SIG-M5 treated with dmso at 0.1 percent for 504 hours (cell line): ENCODE data around the gene CYB5RL.
A peak's percentile ranks its signal among the peaks of the same experiment; 100 is the strongest.

Source experiments
- DNase-seq: peaks from one replicate; lab custom pipeline; 2025; ENCODE audit not compliant: unreplicated experiment; lab: John Stamatoyannopoulos, UW

The CYB5RL gene

DNA sequence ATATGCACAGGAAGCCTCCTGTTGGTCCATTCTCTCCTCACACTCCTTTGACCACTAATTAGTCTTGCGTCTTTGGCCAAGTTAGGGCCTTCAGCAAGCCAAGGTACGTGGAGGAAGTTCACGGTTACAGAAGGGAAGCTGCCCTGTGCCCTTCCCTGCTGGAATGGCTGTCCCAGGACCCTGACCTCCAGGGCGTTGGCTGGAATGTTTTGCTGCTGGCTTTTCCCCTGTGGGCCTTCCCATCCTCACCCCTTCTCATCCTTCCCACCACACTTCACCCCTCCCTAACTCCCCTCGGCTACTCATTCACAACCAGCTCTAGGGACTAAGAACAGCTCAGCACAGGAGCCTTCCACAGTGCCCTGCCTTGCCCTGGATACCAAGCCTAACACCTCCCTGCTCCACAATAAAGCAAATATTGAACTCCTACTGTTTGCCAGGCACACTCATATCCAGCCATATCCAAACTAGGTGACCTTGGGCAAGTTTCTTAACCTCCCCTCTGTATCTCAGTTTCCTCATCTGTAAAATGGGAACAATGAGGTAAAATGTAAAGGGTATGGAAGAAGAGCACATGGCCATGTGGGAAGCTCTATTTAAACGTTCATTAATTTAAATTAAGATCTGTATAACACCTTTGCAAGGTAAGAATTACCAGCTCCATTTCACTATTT is 38.2 kb downstream of the CYB5RL start:
- no peak for DNase-seq

DNA sequence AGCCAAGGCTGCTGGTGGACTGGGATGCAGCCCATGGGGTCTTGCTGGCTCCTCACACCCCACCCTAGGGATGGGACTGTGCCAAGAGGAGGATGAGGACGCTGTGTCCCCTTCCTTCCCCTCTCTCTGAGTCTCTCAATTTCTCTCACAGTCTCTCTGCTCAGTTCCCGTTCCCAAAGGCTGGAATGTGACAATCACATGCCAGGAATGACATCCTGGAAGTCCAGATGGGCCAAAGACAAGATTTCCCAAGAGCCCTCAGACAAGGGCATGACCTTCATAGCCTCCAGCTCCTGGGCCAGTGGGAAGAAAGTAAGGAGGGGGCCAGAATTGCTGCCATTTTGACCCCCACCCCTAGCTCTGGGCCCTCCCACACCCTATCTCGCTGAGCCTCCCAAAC is 39.5 kb downstream of the CYB5RL start:
- DNase-seq: no peak

DNA sequence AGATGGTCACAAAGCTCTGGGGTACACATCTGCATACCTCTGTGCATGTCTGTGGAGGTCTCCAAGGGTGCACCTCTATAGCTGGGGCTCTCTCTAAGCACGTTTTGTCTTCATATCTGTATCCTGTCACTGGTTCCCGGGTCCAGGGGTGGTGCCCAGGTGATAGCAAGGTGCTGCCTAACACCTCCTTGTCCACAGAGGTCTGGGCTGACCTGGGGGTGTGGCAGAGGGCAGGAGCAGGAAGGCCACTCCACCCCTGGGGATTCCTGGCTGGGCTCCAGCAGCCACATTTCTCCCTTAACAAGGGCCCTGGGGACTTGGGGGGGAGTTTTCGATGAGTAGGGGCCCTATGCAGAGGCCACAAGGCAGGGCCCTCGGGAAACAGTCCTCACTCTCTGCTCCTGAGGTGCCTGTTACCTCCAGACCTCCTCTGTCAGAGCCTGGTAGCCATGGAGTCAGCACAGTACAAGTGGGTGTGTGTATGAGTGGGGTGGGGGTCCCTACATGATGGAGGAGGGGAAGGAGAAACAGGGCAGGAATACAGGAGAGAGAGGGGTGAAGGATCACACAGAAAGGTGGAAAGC is 40.0 kb downstream of the CYB5RL start:
- no peak for DNase-seq

DNA sequence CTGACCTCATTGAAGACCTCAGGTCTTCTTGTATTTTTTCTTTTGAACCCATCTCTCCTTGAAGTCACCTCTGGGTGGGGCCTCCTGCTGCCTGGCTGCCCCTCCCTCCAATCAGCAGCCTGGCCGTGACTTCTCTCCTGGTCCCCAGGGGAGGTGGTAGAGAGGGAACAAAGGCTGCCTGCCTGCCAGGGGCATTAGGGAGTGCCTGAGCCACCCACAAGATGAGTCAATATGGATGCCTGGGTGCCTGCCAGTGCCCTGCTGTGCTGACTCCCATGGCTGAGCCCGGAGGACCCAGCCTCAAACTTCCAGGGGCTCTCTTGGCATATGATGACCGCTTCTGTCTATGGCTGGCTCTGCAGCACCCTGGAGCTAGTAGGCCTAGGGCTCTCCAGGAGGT is 41.8 kb downstream of the CYB5RL start:
- no peak for DNase-seq

DNA sequence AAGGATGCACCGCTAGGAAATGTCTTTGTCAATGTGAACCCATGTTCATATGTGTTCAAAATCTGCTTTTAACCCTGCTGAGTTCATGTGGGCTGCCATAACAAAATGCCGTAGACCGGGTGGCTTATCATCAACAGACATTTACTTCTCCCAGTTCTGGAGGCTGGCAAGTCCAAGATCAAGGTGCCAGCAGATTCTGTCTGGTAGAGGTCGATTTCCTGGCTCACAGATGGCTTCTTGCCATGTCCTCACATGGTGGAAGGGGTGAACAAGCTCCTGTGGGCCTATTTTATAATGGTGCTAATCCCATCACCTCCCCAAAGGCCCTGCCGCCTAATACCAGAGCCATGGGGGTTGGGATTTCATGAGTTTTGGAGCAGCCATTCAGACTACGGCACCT is 42.4 kb downstream of the CYB5RL start:
- DNase-seq: no peak

DNA sequence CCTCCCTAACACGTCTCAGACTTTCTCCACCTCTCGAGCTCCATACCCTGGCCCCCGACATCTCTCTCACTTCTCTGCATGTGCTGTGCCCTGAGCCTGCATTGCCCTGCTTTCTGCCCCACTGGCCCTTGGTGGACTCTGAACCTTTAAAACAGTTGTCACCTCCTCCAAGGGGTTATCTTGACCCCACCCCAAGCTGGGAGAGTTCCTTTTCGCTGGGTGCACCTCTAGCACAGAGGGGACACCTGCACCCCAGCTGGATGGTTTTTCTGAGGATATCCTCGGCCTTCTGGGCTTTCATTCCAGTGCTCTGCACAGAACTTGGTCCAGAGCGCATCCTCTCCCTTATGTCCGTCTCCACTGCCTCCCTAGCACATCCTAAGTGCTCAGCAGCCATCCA is 42.8 kb downstream of the CYB5RL start:
- no peak for DNase-seq

DNA sequence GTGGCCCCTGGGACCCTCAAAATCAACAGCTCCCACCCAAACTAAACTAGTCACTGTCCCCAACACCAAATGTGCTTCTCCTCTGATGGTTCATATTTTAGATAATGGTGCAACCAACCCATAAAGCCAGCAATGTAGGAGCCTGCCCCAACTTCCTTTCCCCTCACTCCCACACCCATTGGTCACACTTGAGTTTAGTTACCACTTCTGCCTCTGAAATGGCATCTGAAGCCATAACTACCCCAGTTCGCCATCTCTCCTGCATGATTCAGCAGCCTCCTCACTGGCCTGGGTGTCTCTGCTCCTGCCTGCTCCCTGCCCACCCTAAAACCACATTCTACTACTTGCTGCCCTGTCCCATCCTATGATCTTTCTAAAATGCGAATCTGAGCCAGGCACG is 43.6 kb downstream of the CYB5RL start:
- DNase-seq: peak; percentile 17

DNA sequence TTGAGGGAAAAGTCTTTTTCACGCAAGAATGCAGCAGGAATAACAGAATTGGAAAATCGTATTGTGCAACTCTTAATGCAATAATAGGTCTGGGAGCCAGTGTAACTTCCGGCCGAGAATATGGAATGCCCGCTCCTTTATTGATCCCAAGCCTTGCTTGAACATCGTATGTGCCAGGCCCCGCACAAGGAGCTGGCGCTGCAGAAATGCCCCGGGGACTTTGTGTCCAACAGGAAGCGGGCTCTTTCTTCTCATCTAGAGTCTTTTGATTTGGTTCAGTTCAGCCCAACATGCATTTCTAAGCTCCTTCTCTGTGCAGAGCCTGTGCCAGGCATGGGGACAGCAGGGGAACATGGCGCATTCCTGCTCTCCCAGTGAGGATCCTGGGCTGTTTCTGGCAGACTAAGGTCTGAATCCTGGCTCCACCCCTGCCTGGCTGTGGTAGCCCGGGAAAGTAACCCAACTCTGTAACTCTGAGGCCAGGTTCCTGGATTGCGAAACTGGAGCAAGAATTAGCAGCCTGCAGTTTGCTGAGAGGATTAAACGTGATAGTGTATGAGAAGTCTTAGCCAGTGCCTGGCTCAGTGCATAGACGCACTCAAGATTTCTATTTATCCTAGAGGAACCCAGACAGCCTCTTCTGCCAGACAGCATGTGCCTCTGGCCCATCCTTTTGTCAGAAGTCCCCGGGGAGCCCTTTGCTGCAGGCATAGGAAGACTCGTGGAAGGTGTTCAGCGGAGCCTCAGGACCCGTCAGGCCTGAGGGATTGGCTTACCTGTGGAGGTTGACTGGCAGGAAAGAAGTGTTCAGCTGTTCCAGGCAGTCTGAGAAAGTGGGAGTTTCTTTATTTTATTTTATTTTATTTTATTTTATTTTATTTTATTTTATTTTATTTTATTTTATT is 46.0 kb downstream of the CYB5RL start:
- peak; percentile 43 for DNase-seq

DNA sequence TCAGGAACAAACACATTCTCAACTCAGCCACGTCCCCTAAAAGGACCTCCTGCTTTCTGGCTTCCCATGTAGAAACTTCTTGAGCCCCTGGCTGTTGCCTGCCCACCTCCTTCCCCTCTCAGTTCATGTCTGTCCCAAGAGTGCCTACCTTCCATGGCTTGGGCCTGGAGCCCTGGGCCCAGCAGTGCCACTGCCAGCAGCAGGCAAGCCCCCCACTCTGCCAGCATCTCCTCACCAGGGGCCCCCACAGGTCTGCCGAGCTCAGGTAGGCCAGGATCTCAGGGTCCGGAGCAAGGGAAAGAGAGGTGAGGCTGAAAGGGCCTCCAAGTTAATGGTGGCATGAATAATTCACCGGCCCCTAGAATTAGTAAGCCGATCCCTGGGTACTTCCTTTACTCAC is 47.1 kb downstream of the CYB5RL start, which contains the start of gene CDCP2:
CDCP2 (minus strand) TSS at position 305 of the 400 bp plus-strand sequence; CDS start at position 227, 78 bp downstream.
- no peak for DNase-seq

DNA sequence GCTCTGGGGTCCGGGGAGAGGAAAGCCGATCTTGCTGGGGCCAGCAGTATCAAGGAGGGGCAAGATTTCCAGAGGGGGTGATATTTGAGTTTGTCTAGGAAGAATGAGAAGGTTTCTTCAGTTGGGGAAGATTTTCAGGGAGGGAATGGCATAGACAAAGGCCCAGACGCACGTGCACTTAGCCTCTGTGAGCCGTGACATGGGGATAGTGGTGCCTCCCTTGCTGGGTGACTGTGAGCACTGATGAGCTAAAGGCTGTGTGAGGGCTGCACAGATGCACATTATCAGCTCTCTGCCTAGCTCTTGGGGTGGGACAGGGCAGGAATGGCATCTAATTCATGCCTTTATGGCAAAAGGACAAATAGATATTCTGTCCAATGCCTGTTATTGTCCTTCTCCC is 48.8 kb downstream of the CYB5RL start:
- no peak for DNase-seq
